Activated T-cell treated with anti-CD3 and anti-CD28 coated beads, Interleukin-2, amount 50 U/mL, for 72 hours (primary cell): ENCODE data around the gene RFC2. TPM values are rescaled to one million over a fixed set of nuclear protein-coding genes. Genes with fewer than 3 reads are reported as not detected.

Experiments
- ATAC-seq, 2 donors: fragments of 150-1000 bp; cut with Tn5 transposase; replicated peaks in 1 of 2; 2 replicates each; pipeline ENCODE4 v1.10.0; 2021; ENCODE audit warnings: moderate library complexity in 2 of 2, mild to moderate bottlenecking in 1 of 2
- DNase-seq, 2 donors: peaks; one replicate each; pipeline ENCODE4 v3.0.0; 2021 to 2022; ENCODE audit warnings: mixed read lengths in 1 of 2
- H3K27ac Mint-ChIP-seq: one replicate; pipeline ENCODE4 v1.8.0; 2022; ENCODE audit warnings: mild to moderate bottlenecking, moderate library complexity, mixed read lengths
- H3K27me3 Mint-ChIP-seq: one replicate; pipeline ENCODE4 v1.8.0; 2022; ENCODE audit warnings: low read depth, mixed read lengths
- H3K36me3 Mint-ChIP-seq, 2 donors: one replicate each; pipeline ENCODE4 v1.8.0; 2022; ENCODE audit warnings: mixed read lengths in 2 of 2, mild to moderate bottlenecking in 1 of 2; ENCODE audit not compliant: insufficient read depth in 2 of 2
- H3K4me1 Mint-ChIP-seq: one replicate; pipeline ENCODE4 v1.8.0; 2022; ENCODE audit warnings: low read depth, mixed read lengths
- H3K4me3 Mint-ChIP-seq, 2 donors: one replicate each; pipeline ENCODE4 v1.8.0; 2022; ENCODE audit warnings: mild to moderate bottlenecking in 2 of 2, mixed read lengths in 2 of 2, moderate library complexity in 2 of 2
- H3K9me3 Mint-ChIP-seq, 2 donors: one replicate each; pipeline ENCODE4 v1.8.0; 2022; ENCODE audit warnings: mixed read lengths in 2 of 2
- total RNA-seq, 2 donors: library from RNA; stranded (reverse); gene quantifications; one replicate each; pipeline ENCODE4 v1.2.3, GENCODE V29; 2022

Gene RFC2
- total RNA-seq, 2 donors from 2014 or later = 62.9 to 95.3 TPM

GRCh38 chr7:74289018-74289658 lies 34.9 kb upstream of the RFC2 start, which contains the start of gene CLIP2:
TSS of gene CLIP2 (plus strand) at chr7:74289407. CDS start at chr7:74317547, 28,140 bp downstream.
- Mint-ChIP-seq H3K27ac (no peak within 1 kb of the TSS), H3K9me3 (no peaks in the 10 kb centered on the region), H3K4me1 (peaks cover 13% of the 10 kb centered on the region), H3K36me3 (no peaks in the 10 kb centered on the region), H3K4me3 (peak within 1 kb of the TSS; percentile 82 to 86), H3K27me3 (peaks cover 31% of the 10 kb centered on the region)
- peak; percentile 90 for ATAC-seq
- peak; percentile 74 to 76 for DNase-seq

- no peak overlapping the region for H3K27ac Mint-ChIP-seq
- no peaks in the 10 kb centered on the region for H3K36me3 Mint-ChIP-seq
- H3K4me1 Mint-ChIP-seq = peaks cover 13% of the 10 kb centered on the region
- H3K27me3 Mint-ChIP-seq = peaks cover 33% of the 10 kb centered on the region
- H3K4me3 Mint-ChIP-seq = peak overlapping the region; percentile 82 to 86
- DNase-seq (no peak), ATAC-seq (no peak)
- H3K9me3 Mint-ChIP-seq = no peaks in the 10 kb centered on the region
Measured at GRCh38 chr7:74288034-74288881, 34.1 kb upstream of the RFC2 start.

- H3K9me3 Mint-ChIP-seq = no peaks in the 10 kb centered on the region
- DNase-seq (no peak), ATAC-seq (no peak)
- H3K4me1 Mint-ChIP-seq = peaks cover 13% of the 10 kb centered on the region
- H3K27me3 Mint-ChIP-seq = peaks cover 37% of the 10 kb centered on the region
- no peak overlapping the region for H3K27ac Mint-ChIP-seq
- no peaks in the 10 kb centered on the region for H3K36me3 Mint-ChIP-seq
- no peak overlapping the region for H3K4me3 Mint-ChIP-seq
Measured at GRCh38 chr7:74287303-74288033, 33.3 kb upstream of the RFC2 start.

GRCh38 chr7:74286131-74286530 lies 31.9 kb upstream of the RFC2 start:
- ATAC-seq = no peak
- H3K9me3 Mint-ChIP-seq = no peaks in the 10 kb centered on the region
- no peak overlapping the region for H3K27ac Mint-ChIP-seq
- no peak for DNase-seq
- H3K4me1 Mint-ChIP-seq = peaks cover 13% of the 10 kb centered on the region
- H3K36me3 Mint-ChIP-seq = no peaks in the 10 kb centered on the region
- H3K27me3 Mint-ChIP-seq = peaks cover 31% of the 10 kb centered on the region
- no peak overlapping the region for H3K4me3 Mint-ChIP-seq

- Mint-ChIP-seq H3K4me3 (no peak overlapping the region), H3K4me1 (peaks cover 17% of the 10 kb centered on the region), H3K36me3 (no peaks in the 10 kb centered on the region), H3K9me3 (no peaks in the 10 kb centered on the region), H3K27me3 (peaks cover 25% of the 10 kb centered on the region), H3K27ac (no peak overlapping the region)
- ATAC-seq (no peak), DNase-seq (no peak)
Measured at GRCh38 chr7:74284781-74285259, 30.6 kb upstream of the RFC2 start.

- peaks cover 24% of the 10 kb centered on the region for H3K27me3 Mint-ChIP-seq
- no peak for ATAC-seq
- H3K27ac Mint-ChIP-seq = no peak overlapping the region
Measured at GRCh38 chr7:74283858-74284447, 29.8 kb upstream of the RFC2 start.

GRCh38 chr7:74282748-74283459 lies 28.7 kb upstream of the RFC2 start:
- DNase-seq = no peak
- Mint-ChIP-seq H3K27me3 (peaks cover 13% of the 10 kb centered on the region), H3K4me1 (peaks cover 7% of the 10 kb centered on the region), H3K9me3 (no peaks in the 10 kb centered on the region), H3K36me3 (no peaks in the 10 kb centered on the region), H3K27ac (no peak overlapping the region), H3K4me3 (no peak overlapping the region)
- ATAC-seq = no peak

More at GRCh38 chr7:74283858-74284447, 29.8 kb upstream of the RFC2 start:
- DNase-seq = no peak
- H3K9me3 Mint-ChIP-seq = no peaks in the 10 kb centered on the region
- H3K4me1 Mint-ChIP-seq = peaks cover 17% of the 10 kb centered on the region
- no peaks in the 10 kb centered on the region for H3K36me3 Mint-ChIP-seq
- H3K4me3 Mint-ChIP-seq = no peak overlapping the region

- Mint-ChIP-seq H3K27ac (no peak overlapping the region), H3K9me3 (no peaks in the 10 kb centered on the region), H3K36me3 (no peaks in the 10 kb centered on the region), H3K27me3 (peaks cover 6% of the 10 kb centered on the region), H3K4me1 (peaks cover 6% of the 10 kb centered on the region), H3K4me3 (no peak overlapping the region)
- no peak for ATAC-seq
- DNase-seq = no peak
Measured at GRCh38 chr7:74280985-74281384, 26.8 kb upstream of the RFC2 start.

GRCh38 chr7:74277636-74278035 lies 23.4 kb upstream of the RFC2 start:
- Mint-ChIP-seq H3K36me3 (no peaks in the 10 kb centered on the region), H3K9me3 (no peaks in the 10 kb centered on the region), H3K4me3 (no peak overlapping the region), H3K27ac (no peak overlapping the region), H3K27me3 (no peaks in the 10 kb centered on the region), H3K4me1 (peaks cover 10% of the 10 kb centered on the region)
- no peak for DNase-seq
- ATAC-seq = no peak

- ATAC-seq (no peak), DNase-seq (peak in 1 of 2 donors; percentile 21)
- H3K27me3 Mint-ChIP-seq = no peaks in the 10 kb centered on the region
- no peaks in the 10 kb centered on the region for H3K9me3 Mint-ChIP-seq
- H3K4me1 Mint-ChIP-seq = peaks cover 20% of the 10 kb centered on the region
- H3K4me3 Mint-ChIP-seq = no peak overlapping the region
- H3K27ac Mint-ChIP-seq = no peak overlapping the region
- H3K36me3 Mint-ChIP-seq = no peaks in the 10 kb centered on the region
Measured at GRCh38 chr7:74275401-74275881, 21.2 kb upstream of the RFC2 start.

- ATAC-seq (peak; percentile 50 to 66), DNase-seq (peak; percentile 35 to 42)
- no peaks in the 10 kb centered on the region for H3K9me3 Mint-ChIP-seq
- H3K36me3 Mint-ChIP-seq = no peaks in the 10 kb centered on the region
- no peaks in the 10 kb centered on the region for H3K27me3 Mint-ChIP-seq
- peaks cover 14% of the 10 kb centered on the region for H3K4me1 Mint-ChIP-seq
- H3K4me3 Mint-ChIP-seq = no peak overlapping the region
- no peak overlapping the region for H3K27ac Mint-ChIP-seq
Measured at GRCh38 chr7:74272305-74273038, 18.3 kb upstream of the RFC2 start.
